Neural progenitor cell (in vitro differentiated cells): ENCODE measurements around the gene FAM3C.

ENCODE experiments used
- CTCF ChIP-seq: fragments of 200-600 bp; sonication (generic); IDR thresholded peaks from 2 replicates; pipeline ENCODE4 v1.5.1; 2017; ENCODE audit warnings: antibody characterized with exemption, mild to moderate bottlenecking
- EZH2 ChIP-seq: fragments of 200-600 bp; sonication (generic); IDR thresholded peaks from 2 replicates; pipeline ENCODE4 v1.6.1; 2017; ENCODE audit warnings: antibody characterized with exemption, mild to moderate bottlenecking, moderate library complexity
- EZH2phosphoT487 ChIP-seq: fragments of 200-600 bp; sonication (generic); IDR thresholded peaks from 2 replicates; pipeline ENCODE4 v1.6.1; 2017; ENCODE audit warnings: antibody characterized with exemption

- TF ChIP-seq CTCF (no peak), EZH2 (no peak), EZH2phosphoT487 (no peak)
These were observed 61.0 kb downstream of the FAM3C start for GRCh38 chr7:121334875-121335648.
